CD1c-positive myeloid dendritic cell (primary cell): ENCODE measurements around the gene IZUMO1.
"Not testable (repeated sequence)": the region's sequence is repeated elsewhere in the genome, so short reads cannot be mapped to it uniquely, and the experiment has no call there.

ENCODE experiments used
- DNase-seq: peaks from one replicate; pipeline ENCODE4 v3.0.0-alpha.2; 2016; ENCODE audit errors: extremely low spot score

The IZUMO1 gene

GRCh38 chr19:48737360-48737998, 9.2 kb downstream of the IZUMO1 start:
- no peak for DNase-seq

GRCh38 chr19:48735031-48735615, 11.6 kb downstream of the IZUMO1 start:
- DNase-seq, result no peak

- DNase-seq, result no peak
Measured at GRCh38 chr19:48734625-48735024, 12.1 kb downstream of the IZUMO1 start.

- no peak for DNase-seq
Measured at GRCh38 chr19:48731452-48731851, 15.3 kb downstream of the IZUMO1 start.

GRCh38 chr19:48728911-48729664, 17.6 kb downstream of the IZUMO1 start:
- DNase-seq, result no peak

GRCh38 chr19:48726556-48726955, 20.2 kb downstream of the IZUMO1 start:
- peak; percentile 79 for DNase-seq

- DNase-seq, result peak; percentile 75
Measured at GRCh38 chr19:48724796-48725753, 21.6 kb downstream of the IZUMO1 start.

- DNase-seq, result no peak
Measured at GRCh38 chr19:48722196-48722708, 24.5 kb downstream of the IZUMO1 start.

- DNase-seq, result peak; percentile 98
Measured at GRCh38 chr19:48720613-48721296, 26.0 kb downstream of the IZUMO1 start.

- no peak for DNase-seq
Measured at GRCh38 chr19:48720251-48720612, 26.5 kb downstream of the IZUMO1 start.

- no peak for DNase-seq
Measured at GRCh38 chr19:48719263-48720171, 27.2 kb downstream of the IZUMO1 start, which contains the start of gene MAMSTR. MAMSTR (minus strand) TSS chr19:48719725; CDS start chr19:48719031, 694 bp downstream.

GRCh38 chr19:48718711-48719231, 27.9 kb downstream of the IZUMO1 start:
- no peak for DNase-seq

GRCh38 chr19:48718106-48718505, 28.6 kb downstream of the IZUMO1 start:
- not testable (repeated sequence) for DNase-seq

GRCh38 chr19:48716562-48717291, 30.0 kb downstream of the IZUMO1 start:
- DNase-seq, result no peak

- DNase-seq, result no peak
Measured at GRCh38 chr19:48715681-48716171, 31.0 kb downstream of the IZUMO1 start.

- DNase-seq, result no peak
Measured at GRCh38 chr19:48714759-48715675, 31.7 kb downstream of the IZUMO1 start.

GRCh38 chr19:48713864-48714755, 32.6 kb downstream of the IZUMO1 start:
- peak; percentile 99 for DNase-seq
